Epidermal melanocyte (primary cell): ENCODE data around the gene GPR78.
"Not testable (repeated sequence)": the region's sequence is repeated elsewhere in the genome, so short reads cannot be mapped to it uniquely, and the experiment has no call there.

ENCODE experiments used
- DNase-seq: peaks from one replicate; pipeline ENCODE4 v3.0.0; 2011; ENCODE audit warnings: low spot score; ENCODE audit not compliant: insufficient read length

Gene GPR78

DNA sequence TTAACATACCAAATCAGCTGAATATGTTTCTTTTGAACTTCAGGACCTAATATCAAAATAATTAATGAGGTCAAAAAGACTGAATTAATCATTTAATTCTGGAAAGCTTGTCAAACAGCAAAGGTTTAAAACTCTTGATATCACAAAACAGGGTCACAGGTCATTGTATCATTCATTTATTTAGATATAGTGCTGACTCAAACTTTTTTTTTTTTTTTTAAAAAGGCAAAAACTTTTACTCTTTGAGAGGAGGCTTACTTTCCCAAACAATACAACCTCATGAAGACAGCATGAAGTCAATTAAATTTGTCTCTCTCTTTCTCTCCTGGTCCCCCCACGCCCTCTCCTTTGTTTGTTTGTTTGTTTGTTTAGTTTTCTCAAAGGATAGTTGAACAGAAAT, 15.6 kb upstream of the GPR78 start:
- no peak for DNase-seq

DNA sequence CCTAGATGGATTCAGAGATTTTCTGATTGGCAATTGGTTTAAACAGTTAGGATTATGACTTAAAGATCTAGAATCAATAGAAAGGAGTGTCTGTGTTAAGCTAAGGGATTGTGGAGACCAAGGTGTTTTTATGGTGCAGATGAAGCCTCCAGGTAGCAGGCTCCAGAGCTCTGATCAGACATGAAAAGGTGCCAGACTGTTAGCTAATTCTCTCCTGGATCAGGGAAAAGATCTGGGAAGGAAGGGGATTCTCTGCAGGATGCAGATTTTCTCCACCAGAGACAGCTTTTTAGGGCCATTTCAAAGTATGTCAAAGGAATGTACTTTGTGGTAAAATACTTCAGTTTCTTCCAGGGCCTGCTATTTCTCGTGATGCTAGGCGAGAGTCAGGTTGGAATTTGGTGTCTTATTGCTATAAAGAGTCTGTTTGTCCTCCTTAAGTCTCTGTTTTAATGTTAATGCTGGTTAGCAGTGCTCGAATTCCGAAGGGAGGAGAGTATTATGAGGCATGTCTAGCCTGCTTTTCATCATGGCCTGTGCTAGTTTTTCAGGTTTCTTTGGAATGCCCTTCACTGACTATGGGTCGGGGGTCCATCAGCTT, 12.0 kb upstream of the GPR78 start:
- DNase-seq = no peak

DNA sequence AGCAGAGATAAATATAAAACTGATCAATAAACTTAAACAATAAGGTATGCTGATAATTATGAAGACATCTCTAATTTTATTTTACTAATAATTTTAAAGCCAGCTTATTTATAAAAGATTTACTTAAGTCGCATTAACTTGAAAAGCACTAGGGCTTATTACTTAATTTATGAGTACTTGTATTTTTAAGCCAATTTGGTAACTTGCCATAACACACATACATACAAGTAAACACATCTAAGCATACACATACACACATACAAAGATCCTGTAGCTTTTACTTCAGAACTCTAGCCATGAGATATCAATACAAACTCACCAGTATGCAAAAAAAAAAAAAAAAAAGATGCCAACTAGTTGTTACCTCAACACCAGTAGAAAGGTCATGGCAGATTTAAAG, 10.0 kb upstream of the GPR78 start:
- DNase-seq = no peak

DNA sequence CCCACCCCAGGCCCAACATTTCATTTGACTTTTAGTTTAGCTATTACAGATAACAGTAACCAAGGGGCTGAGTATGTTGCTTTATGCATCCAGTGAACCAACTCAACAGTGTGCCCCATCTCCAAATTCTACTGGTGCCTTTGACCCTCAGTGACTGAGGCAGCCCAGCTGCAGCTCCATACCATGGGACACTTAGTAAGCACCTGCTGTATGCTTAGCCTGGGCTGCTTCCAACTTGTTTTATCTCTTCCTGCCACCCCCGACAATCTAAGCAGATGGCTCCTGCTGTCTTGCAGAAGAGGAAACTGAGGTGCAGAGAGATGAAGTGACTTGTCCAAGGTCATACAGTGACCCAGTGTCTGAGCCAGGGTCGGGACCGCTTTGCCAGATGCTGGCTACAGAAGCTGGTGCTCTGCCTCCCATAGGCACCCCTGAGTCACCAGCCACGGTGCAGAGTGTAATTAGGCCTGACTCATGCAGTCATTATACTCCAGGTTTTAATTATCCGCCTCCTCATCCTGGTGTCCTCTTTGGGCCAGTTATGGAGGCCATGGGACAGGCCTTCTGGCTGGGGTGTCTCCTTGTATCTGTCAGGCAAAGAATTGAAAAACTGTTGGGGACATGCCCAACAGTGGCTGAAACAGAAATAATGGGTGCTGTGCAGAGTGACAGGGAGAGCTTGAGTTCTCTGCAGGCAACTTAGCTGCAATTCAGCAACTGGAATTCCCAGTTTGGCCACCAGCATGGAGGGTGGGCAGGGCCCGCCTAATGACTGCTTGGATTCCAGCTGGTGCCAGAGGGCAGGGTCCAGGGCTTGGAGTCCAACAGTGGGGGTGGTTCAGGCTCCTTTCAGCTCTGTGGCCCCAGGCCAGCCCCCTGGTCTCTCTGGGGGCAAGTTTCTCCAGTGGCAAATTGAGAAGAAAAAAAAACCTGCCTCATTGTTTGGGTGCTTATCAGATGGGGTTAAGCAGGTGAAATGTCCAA, 8.2 kb upstream of the GPR78 start:
- DNase-seq = no peak

DNA sequence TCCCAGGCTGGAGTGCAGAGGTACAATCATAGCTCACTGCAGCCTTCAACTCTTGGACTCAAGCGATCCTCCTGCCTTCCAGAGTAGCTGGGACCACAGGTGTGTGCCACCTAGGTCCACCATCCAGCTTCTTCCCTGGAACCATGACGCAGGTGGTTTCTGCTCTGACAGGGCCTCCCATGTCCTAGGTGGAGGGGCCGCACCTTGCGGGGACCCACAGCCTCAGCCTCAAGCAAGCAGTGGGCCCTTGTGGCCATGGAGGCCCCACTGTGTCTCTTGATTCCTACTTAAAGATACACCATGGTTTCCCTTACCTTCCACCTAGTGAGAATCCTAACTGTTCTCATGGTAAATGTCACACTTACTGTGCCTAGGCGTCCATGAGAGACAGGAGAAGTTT, 6.9 kb upstream of the GPR78 start:
- no peak for DNase-seq

DNA sequence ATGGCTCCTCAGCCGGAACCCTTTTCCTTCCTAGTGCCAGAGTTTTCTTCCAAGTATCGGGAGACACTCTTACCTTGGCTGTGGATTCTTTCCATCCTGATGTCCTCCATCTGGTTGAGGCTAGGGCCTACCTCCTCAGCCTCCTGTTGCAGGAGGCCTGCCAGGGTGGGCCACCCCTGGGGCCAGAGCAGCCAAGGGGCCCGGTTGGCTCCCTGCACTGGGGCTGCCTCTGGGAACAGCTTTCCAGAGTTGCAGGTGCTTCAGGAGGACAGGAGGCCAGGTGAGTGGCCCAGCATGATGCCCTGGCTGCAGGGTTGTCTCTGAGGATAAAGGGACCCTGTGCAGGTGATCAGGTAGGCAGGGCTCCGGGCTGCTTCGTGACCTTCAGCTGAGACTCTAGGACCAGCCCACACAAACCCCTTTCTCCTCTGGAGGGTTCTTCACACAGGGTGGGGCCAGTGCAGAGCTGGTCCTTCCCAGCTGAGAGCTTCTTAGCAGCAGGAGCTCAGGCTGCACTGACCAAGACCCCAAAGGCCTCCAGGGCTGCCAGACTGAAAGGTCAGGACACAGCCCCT, 5.3 kb upstream of the GPR78 start:
- DNase-seq = no peak

DNA sequence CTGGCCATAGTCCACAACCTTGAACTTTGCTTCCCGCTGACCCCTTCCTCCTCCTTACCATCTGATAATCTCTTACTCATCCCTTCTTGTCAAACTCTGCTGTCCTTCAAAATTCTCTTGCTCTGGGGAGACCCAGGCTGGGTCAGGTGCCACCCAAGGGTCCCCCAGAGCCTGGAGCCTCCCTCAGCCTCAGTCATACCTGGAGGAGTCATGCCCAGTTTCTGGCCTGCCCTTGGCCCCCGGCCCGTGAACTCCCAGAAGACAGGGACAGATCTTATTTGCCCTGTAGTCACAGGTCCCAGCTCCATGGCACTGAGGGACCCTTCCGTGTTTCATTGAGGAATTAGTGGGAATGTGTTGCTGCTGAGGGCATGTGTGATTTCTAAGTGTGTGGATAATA, 4.7 kb upstream of the GPR78 start:
- DNase-seq = no peak

DNA sequence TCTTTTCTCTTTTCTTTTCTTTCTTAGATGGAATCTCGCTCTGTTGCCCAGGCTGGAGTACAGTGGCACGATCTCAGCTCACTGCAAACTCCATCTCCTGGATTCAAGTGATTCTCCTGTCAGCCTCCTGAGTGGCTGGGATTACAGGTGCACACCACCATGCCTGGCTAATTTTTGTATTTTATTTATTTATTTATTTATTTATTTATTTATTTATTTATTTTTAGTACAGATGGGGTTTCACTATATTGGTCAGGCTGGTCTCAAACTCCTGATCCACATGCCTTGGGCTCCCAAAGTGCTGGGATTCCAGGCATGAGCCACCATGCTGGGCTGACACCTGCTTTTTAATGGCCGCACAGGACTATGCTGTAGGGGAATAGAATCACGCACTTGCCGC, 3.6 kb upstream of the GPR78 start:
- DNase-seq = not testable (repeated sequence)

DNA sequence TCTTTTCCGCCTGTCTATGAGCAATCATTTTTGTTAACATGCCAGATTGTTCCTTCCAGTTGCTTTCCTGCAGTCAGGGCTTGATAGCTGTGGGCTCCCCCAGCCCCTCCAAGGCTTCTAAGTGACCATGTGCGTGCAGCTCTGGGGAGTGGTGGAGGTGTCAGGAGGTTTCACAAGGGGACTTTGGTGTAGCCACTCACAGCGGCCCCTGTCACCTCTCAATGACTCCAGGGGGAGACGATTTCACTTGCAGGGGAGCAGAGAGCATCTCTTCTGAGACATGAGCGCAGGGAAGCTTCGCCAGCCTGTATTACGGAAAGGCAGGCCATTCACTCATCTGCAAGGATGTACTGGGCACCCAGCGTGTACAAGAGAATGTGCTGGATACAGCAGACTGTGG, 3.1 kb upstream of the GPR78 start:
- DNase-seq = no peak

DNA sequence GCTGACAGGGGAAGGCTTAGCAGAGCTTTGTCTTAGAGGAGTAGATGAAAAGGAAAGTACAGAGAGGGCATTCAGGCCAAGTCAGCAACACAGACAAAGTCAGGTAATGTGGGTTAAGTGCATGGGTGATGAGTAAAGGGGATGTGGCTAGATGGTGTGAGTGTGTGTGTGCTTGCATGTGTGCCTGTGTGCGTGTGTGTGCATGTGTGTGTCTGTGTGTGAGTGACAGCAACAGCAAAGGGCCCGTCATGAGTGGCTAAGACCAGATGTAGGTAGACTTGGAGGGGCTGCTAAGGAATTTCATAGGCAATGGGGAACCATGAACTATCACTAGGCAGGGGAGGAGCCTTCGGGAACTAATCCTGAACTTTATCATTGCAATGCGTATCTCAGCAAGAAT, 2.2 kb upstream of the GPR78 start:
- no peak for DNase-seq

DNA sequence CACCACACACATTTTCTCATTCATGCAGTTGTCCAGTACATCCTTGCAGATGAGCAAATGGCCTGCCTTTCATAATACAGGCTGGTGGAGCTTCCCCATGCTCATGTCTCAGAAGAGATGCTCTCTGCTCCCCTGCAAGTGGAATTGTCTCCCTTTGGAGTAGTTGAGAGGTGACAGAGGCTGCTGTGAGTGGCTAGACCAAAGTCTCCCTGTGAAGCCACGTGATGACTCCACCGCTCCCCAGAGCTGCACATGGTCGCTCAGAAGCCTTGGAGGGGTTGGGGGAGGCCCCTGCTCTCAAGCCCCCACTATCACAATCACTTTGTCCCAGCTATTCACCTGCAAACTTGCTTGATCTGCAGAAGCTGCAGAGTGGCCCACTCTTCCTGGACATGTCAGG, 1.5 kb upstream of the GPR78 start:
- no peak for DNase-seq

DNA sequence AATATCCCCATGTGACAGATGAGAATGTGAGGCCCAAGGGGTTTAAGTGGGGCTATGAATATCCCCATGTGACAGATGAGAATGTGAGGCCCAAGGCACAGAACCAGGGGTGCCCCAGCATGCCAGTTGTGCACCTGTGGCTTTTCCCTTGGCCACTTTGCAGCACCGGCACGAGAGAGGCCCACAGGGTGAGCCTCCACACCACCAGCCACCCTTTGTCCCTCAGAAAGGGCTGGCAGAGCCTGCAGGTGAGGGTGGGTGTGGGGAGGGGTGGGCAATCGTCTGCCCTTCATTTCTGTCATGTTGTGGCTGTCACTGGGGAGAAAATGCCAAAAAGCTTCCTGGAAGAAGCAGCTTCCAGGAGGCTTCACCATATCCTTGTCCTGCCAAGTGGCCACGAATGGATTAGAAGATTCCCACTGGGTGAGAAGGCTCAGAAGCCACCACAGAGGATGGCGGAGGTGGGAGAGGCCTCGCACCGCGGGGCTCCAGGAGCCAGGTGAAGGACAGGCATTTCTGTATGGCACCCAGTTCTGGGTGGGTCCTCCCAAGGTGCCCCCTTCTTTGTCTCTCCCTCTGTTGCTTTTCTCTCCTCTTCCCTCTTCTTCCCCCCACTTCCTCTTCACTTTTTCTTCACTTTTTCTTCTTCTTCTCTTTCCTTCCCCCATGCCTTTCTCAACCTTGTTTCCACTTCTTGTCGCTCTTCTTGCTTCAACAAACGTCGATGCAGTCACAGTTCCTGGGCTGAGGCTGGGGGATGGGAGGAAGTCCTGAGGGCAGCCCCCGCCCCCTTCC, 469 bp upstream of the GPR78 start:
- DNase-seq = no peak

DNA sequence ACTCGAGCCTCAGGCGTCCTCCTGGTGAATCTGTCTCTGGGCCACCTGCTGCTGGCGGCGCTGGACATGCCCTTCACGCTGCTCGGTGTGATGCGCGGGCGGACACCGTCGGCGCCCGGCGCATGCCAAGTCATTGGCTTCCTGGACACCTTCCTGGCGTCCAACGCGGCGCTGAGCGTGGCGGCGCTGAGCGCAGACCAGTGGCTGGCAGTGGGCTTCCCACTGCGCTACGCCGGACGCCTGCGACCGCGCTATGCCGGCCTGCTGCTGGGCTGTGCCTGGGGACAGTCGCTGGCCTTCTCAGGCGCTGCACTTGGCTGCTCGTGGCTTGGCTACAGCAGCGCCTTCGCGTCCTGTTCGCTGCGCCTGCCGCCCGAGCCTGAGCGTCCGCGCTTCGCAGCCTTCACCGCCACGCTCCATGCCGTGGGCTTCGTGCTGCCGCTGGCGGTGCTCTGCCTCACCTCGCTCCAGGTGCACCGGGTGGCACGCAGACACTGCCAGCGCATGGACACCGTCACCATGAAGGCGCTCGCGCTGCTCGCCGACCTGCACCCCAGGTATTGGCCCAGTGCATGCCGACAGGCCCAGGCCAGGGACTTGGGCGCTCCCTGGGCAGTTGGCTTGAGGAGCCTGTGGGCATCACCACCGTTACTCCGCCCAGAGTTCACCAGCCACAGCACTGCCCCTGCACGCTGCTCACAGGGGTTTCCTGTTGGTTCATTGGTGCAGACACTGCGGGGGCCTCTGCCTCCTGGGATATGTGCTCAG, 1.1 kb downstream of the GPR78 start:
- no peak for DNase-seq

DNA sequence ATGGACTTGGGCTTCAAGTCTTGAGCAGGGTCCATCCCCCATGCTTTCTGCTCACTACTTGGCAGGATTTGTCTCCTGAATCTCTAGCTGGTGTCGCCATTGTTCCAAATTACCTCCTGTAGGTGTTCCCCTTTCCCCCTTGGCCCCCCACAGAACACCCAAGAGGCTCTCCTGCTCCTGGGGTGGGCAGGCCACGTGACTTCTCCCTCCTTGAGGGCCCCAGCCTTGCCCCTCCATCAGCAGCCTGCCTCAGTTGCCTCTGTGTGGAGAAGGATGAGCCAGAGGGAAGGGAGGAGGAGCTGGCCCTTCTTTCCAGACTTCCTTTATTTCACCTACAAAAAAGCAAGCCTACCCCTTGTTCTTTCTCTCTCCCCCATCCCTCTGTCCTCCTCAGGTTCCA, 1.8 kb downstream of the GPR78 start:
- no peak for DNase-seq

DNA sequence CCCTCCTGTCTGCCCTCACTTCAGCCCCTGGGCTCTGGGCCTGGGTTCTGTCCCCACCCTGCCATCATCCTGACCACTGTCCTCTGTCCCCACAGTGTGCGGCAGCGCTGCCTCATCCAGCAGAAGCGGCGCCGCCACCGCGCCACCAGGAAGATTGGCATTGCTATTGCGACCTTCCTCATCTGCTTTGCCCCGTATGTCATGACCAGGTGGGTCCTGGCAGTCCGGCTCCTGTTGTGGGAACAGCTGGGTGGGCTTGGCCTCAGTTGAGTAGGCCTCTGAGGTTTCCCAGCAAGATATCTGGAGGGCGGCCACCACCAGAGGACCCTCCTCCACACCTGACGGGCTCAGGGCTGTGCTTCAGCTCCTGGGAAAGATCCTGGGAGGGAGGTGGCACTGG, 2.2 kb downstream of the GPR78 start:
- DNase-seq = no peak

DNA sequence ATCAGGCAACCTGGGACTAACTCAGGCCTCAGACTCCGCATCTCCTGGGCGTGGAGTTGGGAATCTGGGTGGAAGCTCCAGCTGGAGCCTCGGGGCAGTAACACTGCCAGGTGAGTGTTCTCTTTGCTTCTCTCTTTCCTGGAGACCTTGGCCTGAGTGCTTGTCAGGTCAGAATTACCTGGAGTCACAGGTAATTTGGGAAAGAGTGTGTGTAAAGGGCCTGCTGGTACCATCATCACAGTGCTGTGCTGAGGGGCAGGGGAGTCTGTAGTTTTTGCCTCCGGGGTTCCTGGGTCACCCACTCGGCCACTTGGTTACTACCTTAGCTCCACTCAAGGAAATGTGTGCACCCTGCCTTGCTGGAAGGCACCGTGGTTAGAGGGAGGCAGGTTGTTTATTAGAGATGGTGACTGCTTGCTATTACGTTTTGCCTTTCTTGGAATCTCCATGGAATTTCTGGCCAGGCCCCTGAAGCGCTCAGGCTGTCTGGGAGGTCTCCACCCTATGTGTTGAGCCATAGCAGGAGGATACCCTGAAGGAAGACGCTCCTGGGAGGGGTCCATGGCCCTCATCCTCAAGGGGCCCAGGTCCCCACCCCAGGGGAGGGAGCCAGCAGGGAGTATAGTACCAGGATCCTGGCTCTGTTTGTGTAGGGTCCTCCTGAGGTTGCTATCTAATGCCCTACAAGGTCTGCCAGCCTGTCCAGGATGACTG, 2.9 kb downstream of the GPR78 start:
- DNase-seq = no peak

DNA sequence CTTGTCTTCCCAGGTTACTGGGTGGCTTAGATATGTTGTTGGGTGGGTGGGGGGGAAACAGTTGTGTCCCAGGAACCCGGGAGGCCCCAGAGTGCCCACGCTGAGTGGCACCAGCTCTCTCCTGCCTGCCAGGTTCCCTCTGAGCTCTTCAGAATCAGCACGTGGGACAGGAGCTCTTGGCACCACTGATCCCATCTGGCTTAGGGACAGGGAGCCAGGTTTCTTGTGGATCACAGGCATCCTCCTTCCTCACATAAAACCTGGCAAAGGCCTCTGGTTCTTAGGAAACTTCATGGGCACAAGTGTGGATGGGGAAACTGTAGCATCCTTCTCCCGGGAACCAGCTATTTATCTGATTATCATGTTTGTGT, 3.4 kb downstream of the GPR78 start:
- DNase-seq = no peak

DNA sequence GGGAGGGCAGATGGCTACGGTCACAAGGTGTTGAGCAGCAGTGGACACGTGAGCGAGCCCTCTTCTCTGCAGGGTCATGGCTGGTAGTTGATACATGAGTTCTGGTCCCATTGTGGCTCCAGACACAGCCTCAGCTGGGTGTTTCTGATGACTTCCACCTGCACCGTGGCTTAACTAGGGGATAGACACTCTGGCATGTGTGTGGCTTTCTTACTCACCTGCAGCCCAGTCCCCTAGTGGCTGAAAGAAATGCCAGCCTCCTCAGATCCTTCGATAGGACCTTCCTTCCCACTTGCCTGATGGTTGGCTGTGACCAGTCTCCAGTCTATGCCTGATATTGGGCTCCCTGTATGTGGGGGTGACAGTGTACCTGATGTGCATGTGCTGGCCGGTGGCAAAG, 5.0 kb downstream of the GPR78 start:
- no peak for DNase-seq

DNA sequence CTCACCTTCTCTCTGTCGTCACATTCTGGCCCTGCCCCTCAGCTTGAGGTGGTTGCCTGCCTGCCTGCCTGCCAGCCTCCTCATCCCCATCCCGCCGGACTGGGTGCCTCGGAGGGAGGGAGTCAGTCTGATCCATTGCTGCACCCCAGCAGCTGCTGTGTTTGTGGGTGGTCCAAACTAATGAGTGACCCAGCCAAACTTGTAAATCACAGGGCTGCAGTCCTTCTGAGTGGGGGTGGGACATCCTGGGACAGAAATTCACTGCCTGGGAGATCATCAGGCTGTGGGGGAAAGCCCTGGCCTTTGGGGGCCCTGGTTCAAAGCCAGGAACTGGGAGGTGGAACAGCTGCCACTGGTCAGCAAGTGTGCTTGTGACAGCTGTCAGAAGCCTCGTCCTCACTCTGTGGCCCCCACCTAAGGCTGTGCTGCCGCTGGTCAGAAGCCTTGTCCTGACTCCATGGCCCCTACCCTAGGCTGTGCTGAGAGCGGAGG, 5.6 kb downstream of the GPR78 start:
- DNase-seq = no peak

DNA sequence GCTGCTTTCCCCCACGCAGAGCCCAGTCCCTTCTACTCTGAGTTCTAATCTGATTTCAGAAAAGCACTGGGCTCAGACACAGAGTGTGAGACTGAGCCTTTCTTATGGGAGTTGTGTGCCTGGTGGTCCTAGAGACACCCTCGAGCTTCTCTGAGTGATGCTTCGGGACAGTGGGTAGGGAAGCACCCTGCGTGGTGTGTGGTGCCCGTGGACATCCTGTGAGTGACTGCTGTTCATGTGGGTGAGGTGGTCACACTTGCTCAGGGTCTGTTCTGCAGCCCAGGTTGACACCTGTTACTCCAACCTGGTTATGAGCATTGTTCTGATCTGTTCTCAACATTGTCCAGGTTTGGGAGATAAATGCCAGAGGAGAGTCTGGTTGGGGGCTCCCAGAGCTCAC, 6.1 kb downstream of the GPR78 start:
- no peak for DNase-seq
